Skeletal muscle tissue (tissue), 4 donors: ENCODE measurements around the gene EDA. TPM values are rescaled to one million over a fixed set of nuclear protein-coding genes. Genes with fewer than 3 reads are reported as not detected.

Experiments
- H3K27ac ChIP-seq: one replicate; pipeline ENCODE4 v1.7.0; 2013; ENCODE audit warnings: mild to moderate bottlenecking, low read depth, low read length, inconsistent platforms
- H3K27me3 ChIP-seq, 3 donors: one replicate each; pipeline ENCODE4 v1.7.0; 2013; ENCODE audit warnings: low read length in 3 of 3; ENCODE audit not compliant: control insufficient read depth in 3 of 3, insufficient read depth in 3 of 3
- H3K36me3 ChIP-seq, 3 donors: one replicate each; pipeline ENCODE4 v1.7.0; 2013; ENCODE audit warnings: low read length in 3 of 3; ENCODE audit not compliant: control insufficient read depth in 3 of 3, insufficient read depth in 3 of 3
- H3K4me1 ChIP-seq, 3 donors: one replicate each; pipeline ENCODE4 v1.7.0; 2013; ENCODE audit warnings: low read length in 3 of 3, mild to moderate bottlenecking in 3 of 3; ENCODE audit not compliant: control insufficient read depth in 3 of 3, insufficient read depth in 3 of 3
- H3K4me3 ChIP-seq, 3 donors: one replicate each; pipeline ENCODE4 v1.7.0; 2013; ENCODE audit warnings: low read length in 3 of 3
- H3K9ac ChIP-seq, 3 donors: one replicate each; pipeline ENCODE4 v1.7.0; 2013; ENCODE audit warnings: low read length in 3 of 3, mild to moderate bottlenecking in 3 of 3, moderate library complexity in 2 of 3, low read depth in 1 of 3
- H3K9me3 ChIP-seq, 3 donors: one replicate each; pipeline ENCODE4 v1.7.0; 2013; ENCODE audit warnings: low read length in 3 of 3; ENCODE audit not compliant: control insufficient read depth in 3 of 3
- total RNA-seq: library from RNA; depleted of rRNA; stranded (reverse); fragments of >200 nt; gene quantifications from one replicate; pipeline ENCODE4 v1.2.3, GENCODE V29; 2014
- donor health status: Osteomylitis.

Gene EDA
- 11.0 TPM for total RNA-seq

DNA sequence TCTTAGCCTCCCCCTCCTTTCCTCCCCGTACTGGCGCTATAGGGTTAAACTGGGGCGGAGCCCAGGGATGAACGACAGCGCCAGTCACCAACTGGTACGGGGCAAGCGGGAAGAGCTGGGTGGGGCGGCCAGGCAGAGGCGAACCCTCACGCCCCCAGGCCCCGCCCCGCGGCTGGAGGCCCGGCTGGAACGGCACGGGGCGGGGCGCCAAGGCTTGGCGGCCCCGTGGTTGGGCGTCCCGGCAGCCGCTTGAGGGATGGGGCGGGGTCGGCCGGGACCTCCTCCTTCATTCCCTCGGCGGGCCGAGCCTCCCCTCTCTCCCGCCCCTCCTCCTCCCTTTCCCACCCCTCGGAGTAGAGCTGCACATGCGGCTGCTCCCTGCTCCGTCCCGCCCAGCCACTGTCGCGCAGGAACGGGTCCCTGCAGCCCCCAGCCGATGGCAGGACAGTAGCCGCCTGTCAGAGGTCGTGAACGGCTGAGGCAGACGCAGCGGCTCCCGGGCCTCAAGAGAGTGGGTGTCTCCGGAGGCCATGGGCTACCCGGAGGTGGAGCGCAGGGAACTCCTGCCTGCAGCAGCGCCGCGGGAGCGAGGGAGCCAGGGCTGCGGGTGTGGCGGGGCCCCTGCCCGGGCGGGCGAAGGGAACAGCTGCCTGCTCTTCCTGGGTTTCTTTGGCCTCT lies at the start of gene EDA:
EDA (plus strand) TSS at position 335 of the 678 bp plus-strand sequence.
- Histone ChIP-seq H3K9ac (peak within 1 kb of the TSS in 2 of 3 donors; percentile 51 to 60), H3K36me3 (no peaks in the 10 kb centered on the region), H3K27ac (no peak within 1 kb of the TSS)

DNA sequence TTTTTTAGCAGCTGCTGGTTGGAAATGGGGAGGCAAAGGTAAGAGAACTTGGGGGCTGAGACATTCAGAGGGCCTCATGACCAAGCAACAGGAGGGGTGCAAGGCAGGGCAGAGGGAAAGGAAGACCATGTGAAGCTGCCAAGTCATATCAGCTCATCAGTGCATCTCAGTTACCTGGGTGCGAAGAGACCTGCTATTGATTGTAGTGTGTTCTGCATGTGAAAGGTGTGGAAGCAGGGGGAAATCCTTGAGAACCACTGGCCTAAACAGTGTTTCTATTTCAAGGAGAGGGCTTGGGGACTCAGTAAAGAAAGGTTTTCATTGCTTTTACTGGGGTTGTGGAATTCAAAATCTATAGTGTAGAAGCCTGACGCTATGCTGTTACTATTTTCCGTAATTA lies 47.1 kb upstream of the EDA start:
- Histone ChIP-seq H3K27me3 (no peaks in the 10 kb centered on the region), H3K4me3 (no peak overlapping the region), H3K4me1 (no peaks in the 10 kb centered on the region), H3K9ac (no peak overlapping the region), H3K36me3 (no peaks in the 10 kb centered on the region), H3K9me3 (no peaks in the 10 kb centered on the region), H3K27ac (no peak overlapping the region)

More for the DNA sequence above, at the start of gene EDA:
- Histone ChIP-seq H3K4me3 (peak within 1 kb of the TSS; percentile 60 to 70 (median 70)), H3K27me3 (peaks cover 0 to 2% (median 0%) of the 10 kb centered on the region in 3 donors), H3K9me3 (no peaks in the 10 kb centered on the region), H3K4me1 (peaks cover 0 to 10% (median 4%) of the 10 kb centered on the region in 3 donors)

GRCh38 chrX:69597399-69597798 lies 18.5 kb upstream of the EDA start:
- Histone ChIP-seq H3K27me3 (no peaks in the 10 kb centered on the region), H3K9ac (no peak overlapping the region), H3K4me3 (no peak overlapping the region), H3K27ac (no peak overlapping the region), H3K9me3 (no peaks in the 10 kb centered on the region), H3K4me1 (no peaks in the 10 kb centered on the region), H3K36me3 (no peaks in the 10 kb centered on the region)

- no peak overlapping the region for H3K4me3 ChIP-seq
- H3K27me3 ChIP-seq: no peaks in the 10 kb centered on the region
- no peak overlapping the region for H3K27ac ChIP-seq
- no peak overlapping the region for H3K9ac ChIP-seq
- H3K9me3 ChIP-seq: no peaks in the 10 kb centered on the region
- H3K36me3 ChIP-seq: no peaks in the 10 kb centered on the region
- H3K4me1 ChIP-seq: no peaks in the 10 kb centered on the region
Measured at GRCh38 chrX:69600182-69600581, 15.7 kb upstream of the EDA start.

DNA sequence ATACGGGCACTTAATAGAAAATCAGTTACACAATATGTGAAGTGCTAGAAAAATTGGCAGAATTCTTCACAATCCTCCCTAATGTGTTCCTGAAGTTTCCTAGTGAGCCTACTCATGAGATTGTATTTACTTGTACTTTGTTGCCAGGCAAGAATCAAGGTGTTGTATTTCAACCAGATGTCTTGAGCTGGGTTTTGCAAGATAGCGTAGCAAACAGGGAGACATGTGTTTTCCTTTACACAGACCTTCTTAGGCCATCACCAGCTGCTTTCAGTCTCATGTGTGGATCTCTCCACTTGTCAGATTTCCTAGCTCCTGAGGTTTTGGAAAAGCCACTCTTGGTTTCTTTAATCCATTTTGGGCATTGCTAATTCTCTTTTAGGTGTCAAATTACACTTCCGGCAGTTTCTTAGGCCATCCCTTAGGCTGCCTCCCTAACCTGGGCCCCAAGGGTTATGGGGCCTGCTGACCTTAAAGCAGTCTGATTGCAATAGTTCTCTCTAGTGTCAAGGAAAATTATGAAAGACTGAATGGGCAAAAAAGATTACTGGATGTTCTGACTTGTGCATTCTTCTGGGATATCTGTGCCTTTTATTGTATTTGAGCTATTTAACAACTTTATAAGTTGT lies 12.2 kb upstream of the EDA start:
- no peaks in the 10 kb centered on the region for H3K27me3 ChIP-seq
- no peaks in the 10 kb centered on the region for H3K36me3 ChIP-seq
- H3K27ac ChIP-seq: no peak overlapping the region
- H3K9ac ChIP-seq: no peak overlapping the region
- no peaks in the 10 kb centered on the region for H3K4me1 ChIP-seq
- H3K9me3 ChIP-seq: no peaks in the 10 kb centered on the region
- no peak overlapping the region for H3K4me3 ChIP-seq

GRCh38 chrX:69605521-69605920 lies 10.4 kb upstream of the EDA start:
- Histone ChIP-seq H3K27me3 (no peaks in the 10 kb centered on the region), H3K9me3 (no peaks in the 10 kb centered on the region), H3K27ac (no peak overlapping the region), H3K36me3 (no peaks in the 10 kb centered on the region), H3K4me3 (no peak overlapping the region), H3K4me1 (no peaks in the 10 kb centered on the region), H3K9ac (no peak overlapping the region)

DNA sequence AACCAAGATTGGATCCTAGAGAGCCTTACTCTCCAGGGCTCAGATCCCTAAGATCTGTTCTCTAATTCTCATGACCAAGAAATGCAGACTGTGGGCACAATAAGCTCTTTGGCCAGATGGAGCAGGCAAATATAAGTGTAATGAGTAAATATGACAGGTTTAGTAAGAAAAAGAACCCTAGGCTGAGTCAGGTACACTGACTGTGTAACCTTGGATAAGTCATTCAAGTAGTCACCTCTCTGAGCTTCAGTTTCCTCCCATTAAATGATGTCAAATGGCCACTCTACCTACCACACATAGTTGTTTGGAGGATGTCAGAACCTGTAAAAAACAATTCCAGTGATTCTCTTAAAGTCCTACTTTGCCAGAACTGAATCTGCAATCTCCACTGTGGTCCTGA lies 8.3 kb upstream of the EDA start:
- H3K4me1 ChIP-seq: no peaks in the 10 kb centered on the region
- H3K27ac ChIP-seq: no peak overlapping the region
- no peak overlapping the region for H3K4me3 ChIP-seq

DNA sequence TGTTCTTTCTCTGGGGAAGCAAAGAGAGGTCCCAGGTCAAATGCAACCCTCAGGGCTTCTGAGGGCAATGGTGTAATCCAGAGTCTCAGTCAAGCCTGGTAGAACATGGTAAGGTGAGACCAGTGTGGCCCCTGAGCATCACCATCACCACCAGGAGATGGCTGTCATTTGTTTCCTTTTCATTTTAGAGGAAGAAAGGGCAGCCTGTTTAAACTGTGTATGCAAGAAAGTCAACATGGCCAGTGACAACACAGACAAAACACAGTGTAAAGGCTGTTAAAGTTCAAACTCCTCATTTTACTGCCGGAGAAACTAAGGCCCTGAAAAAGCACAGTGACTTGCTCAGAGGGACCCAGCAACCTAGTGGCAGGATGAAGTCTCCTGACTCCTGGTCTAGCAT lies 2.0 kb upstream of the EDA start:
- Histone ChIP-seq H3K36me3 (no peaks in the 10 kb centered on the region), H3K9me3 (no peaks in the 10 kb centered on the region), H3K4me1 (peaks cover 0 to 10% (median 4%) of the 10 kb centered on the region in 3 donors), H3K4me3 (no peak overlapping the region), H3K9ac (no peak overlapping the region), H3K27me3 (peaks cover 0 to 2% (median 0%) of the 10 kb centered on the region in 3 donors), H3K27ac (no peak overlapping the region)

More for the DNA sequence above, 8.3 kb upstream of the EDA start:
- H3K9me3 ChIP-seq: no peaks in the 10 kb centered on the region
- no peaks in the 10 kb centered on the region for H3K36me3 ChIP-seq
- no peaks in the 10 kb centered on the region for H3K27me3 ChIP-seq
- H3K9ac ChIP-seq: no peak overlapping the region

DNA sequence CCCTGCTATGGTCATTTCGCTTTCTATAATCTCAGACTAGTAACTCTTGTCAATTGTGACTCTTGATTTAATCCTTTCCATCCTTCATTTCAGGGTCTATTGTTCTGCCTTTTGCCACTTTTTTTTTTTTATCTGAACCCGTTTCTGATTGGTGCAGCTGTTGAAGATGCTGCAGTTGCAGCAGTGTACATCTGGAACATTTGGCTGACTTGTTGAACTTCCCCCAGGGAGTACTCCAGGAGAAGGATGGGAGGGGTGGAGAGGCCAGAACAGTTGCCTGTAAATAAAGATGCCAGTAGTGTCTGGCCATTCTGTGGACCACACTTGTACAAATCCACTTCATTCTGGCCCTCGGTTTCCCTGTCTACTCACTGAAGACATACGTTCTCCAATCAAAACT lies 1.0 kb upstream of the EDA start:
- no peak overlapping the region for H3K27ac ChIP-seq
- H3K4me1 ChIP-seq: peaks cover 0 to 10% (median 4%) of the 10 kb centered on the region in 3 donors
- no peaks in the 10 kb centered on the region for H3K9me3 ChIP-seq
- no peak overlapping the region for H3K9ac ChIP-seq
- H3K4me3 ChIP-seq: no peak overlapping the region
- H3K27me3 ChIP-seq: peaks cover 0 to 2% (median 0%) of the 10 kb centered on the region in 3 donors
- no peaks in the 10 kb centered on the region for H3K36me3 ChIP-seq

GRCh38 chrX:69615342-69615741 lies 571 bp upstream of the EDA start:
- H3K9ac ChIP-seq: no peak overlapping the region
- H3K4me1 ChIP-seq: peaks cover 0 to 10% (median 4%) of the 10 kb centered on the region in 3 donors
- H3K36me3 ChIP-seq: no peaks in the 10 kb centered on the region
- peak overlapping the region; percentile 1 to 60 (median 54) for H3K4me3 ChIP-seq
- no peak overlapping the region for H3K27ac ChIP-seq
- peaks cover 0 to 2% (median 0%) of the 10 kb centered on the region in 3 donors for H3K27me3 ChIP-seq
- H3K9me3 ChIP-seq: no peaks in the 10 kb centered on the region
